ENCODE data around the gene GABRD.
A peak's percentile ranks its signal among the peaks of the same experiment; 100 is the strongest.

Gene GABRD

GRCh38 chr1:2070800-2071530, 51.8 kb downstream of the GABRD start:
- H3K36me3 ChIP-seq (ENCODE audit: insufficient read depth, low read length) = no peaks in the 10 kb centered on the region
- H3K4me1 ChIP-seq (ENCODE audit: control insufficient read depth, insufficient read depth, low read length, unreplicated experiment) = no peaks in the 10 kb centered on the region
- no peak overlapping the region for H3K4me3 ChIP-seq (ENCODE audit: low read depth, low read length)
- no peak overlapping the region for H2AFZ ChIP-seq (ENCODE audit: low read length, unreplicated experiment)
- H3K27ac ChIP-seq (ENCODE audit: low read depth, low read length) = no peak overlapping the region
- peaks cover 42% of the 10 kb centered on the region for H3K27me3 ChIP-seq (ENCODE audit: insufficient read depth, low read length)
- no peaks in the 10 kb centered on the region for H3K79me2 ChIP-seq (ENCODE audit: control insufficient read depth, insufficient read depth, low read length, unreplicated experiment)

DNA sequence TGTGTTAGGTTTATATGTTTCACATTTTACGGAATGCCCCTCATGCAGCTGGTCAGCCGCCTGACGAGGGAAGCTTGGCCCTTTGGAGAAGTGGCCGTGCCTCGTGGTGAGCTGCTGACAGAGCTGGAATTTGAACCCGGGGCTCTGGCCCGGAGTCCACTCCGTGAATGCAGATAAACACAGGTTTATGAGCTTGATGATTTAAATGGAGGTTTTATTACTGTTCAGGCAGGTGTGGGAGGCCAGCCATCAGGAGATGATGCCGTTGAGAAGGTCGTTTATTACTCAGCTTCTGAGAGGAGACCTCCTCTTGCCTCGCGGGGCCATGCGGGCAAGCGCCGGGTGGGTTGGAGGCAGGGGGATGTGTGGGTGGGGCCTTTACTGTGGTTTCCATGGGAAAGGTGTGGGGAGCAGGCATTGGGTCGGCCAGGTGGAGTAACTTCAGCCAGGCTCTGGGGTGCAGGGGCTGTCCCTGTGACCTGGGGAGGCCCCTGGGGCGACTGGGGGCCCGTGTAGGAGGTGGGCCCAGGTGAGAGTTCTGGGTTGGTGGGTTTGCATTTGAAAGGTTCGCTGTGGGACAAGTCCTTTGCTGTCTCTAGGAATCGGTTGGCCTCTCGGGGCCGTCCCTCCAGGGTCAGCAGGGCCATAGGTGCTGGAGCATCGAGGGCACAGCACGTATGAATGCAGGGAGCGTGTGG, 53.1 kb downstream of the GABRD start:
- peaks cover 29% of the 10 kb centered on the region for H3K27me3 ChIP-seq (ENCODE audit: insufficient read depth, low read length)
- H3K79me2 ChIP-seq (ENCODE audit: control insufficient read depth, insufficient read depth, low read length, unreplicated experiment) = no peaks in the 10 kb centered on the region
- no peaks in the 10 kb centered on the region for H3K4me1 ChIP-seq (ENCODE audit: control insufficient read depth, insufficient read depth, low read length, unreplicated experiment)
- no peaks in the 10 kb centered on the region for H3K36me3 ChIP-seq (ENCODE audit: insufficient read depth, low read length)
- no peak overlapping the region for H2AFZ ChIP-seq (ENCODE audit: low read length, unreplicated experiment)
- no peak overlapping the region for H3K27ac ChIP-seq (ENCODE audit: low read depth, low read length)
- no peak overlapping the region for H3K4me3 ChIP-seq (ENCODE audit: low read depth, low read length)

- no peaks in the 10 kb centered on the region for H3K79me2 ChIP-seq (ENCODE audit: control insufficient read depth, insufficient read depth, low read length, unreplicated experiment)
- H3K36me3 ChIP-seq (ENCODE audit: insufficient read depth, low read length) = no peaks in the 10 kb centered on the region
- no peak overlapping the region for H3K4me3 ChIP-seq (ENCODE audit: low read depth, low read length)
- no peak overlapping the region for H3K27ac ChIP-seq (ENCODE audit: low read depth, low read length)
- no peak overlapping the region for H2AFZ ChIP-seq (ENCODE audit: low read length, unreplicated experiment)
- H3K4me1 ChIP-seq (ENCODE audit: control insufficient read depth, insufficient read depth, low read length, unreplicated experiment) = no peaks in the 10 kb centered on the region
- H3K27me3 ChIP-seq (ENCODE audit: insufficient read depth, low read length) = peaks cover 28% of the 10 kb centered on the region
Measured at GRCh38 chr1:2072891-2073290, 53.7 kb downstream of the GABRD start.

GRCh38 chr1:2073382-2074230, 54.5 kb downstream of the GABRD start:
- H3K4me1 ChIP-seq (ENCODE audit: control insufficient read depth, insufficient read depth, low read length, unreplicated experiment) = no peaks in the 10 kb centered on the region
- no peak overlapping the region for H3K27ac ChIP-seq (ENCODE audit: low read depth, low read length)
- peak overlapping the region; percentile 73 for H3K4me3 ChIP-seq (ENCODE audit: low read depth, low read length)
- no peaks in the 10 kb centered on the region for H3K79me2 ChIP-seq (ENCODE audit: control insufficient read depth, insufficient read depth, low read length, unreplicated experiment)
- peak overlapping the region; percentile 85 for H2AFZ ChIP-seq (ENCODE audit: low read length, unreplicated experiment)
- H3K36me3 ChIP-seq (ENCODE audit: insufficient read depth, low read length) = no peaks in the 10 kb centered on the region
- H3K27me3 ChIP-seq (ENCODE audit: insufficient read depth, low read length) = peaks cover 25% of the 10 kb centered on the region

- H3K4me1 ChIP-seq (ENCODE audit: control insufficient read depth, insufficient read depth, low read length, unreplicated experiment) = no peaks in the 10 kb centered on the region
Measured at GRCh38 chr1:2074396-2074795, 55.3 kb downstream of the GABRD start.

DNA sequence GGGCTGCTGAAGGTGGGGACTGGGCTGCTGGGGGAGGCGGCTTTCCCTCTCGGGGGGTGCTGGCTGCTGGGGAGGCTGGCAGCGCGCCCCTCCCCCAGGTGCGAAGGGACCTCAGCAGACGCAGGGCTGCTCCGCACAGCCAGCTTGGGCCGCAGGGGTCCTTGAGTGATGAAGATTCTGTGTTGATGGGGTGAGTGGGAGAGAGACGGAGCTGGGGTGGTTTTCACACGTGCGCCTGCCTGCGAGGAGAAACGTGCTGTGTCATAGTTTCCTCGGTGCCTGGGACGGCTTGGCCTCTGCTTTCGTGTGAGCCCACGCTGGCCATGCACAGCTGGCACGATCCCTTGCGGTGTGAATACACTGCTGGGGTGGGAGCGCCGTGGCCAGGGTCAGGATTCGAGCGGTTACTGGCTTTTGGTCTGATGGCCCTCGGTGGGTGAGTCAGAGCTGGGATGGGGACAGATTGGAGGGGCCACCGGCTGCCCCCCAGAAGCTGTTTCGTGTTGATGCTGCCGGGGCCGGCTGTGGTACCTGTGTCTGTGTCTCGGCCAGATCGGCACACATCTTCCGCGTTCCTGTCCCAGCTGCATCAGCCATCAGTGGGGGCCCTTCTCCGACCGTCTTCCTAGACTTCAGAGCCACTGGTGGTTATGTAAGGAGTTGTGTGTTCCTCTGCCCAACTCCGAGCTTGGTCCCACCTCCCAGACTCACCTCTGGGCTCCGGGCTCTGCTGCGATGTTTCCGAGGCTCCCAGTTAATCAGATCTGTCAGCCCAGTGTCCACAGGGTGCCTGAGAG, 56.0 kb downstream of the GABRD start:
- Histone ChIP-seq H3K27me3 (ENCODE audit: insufficient read depth, low read length) (peaks cover 24% of the 10 kb centered on the region), H3K27ac (ENCODE audit: low read depth, low read length) (no peak overlapping the region), H3K4me3 (ENCODE audit: low read depth, low read length) (no peak overlapping the region), H3K4me1 (ENCODE audit: control insufficient read depth, insufficient read depth, low read length, unreplicated experiment) (no peaks in the 10 kb centered on the region), H2AFZ (ENCODE audit: low read length, unreplicated experiment) (no peak overlapping the region), H3K79me2 (ENCODE audit: control insufficient read depth, insufficient read depth, low read length, unreplicated experiment) (no peaks in the 10 kb centered on the region), H3K36me3 (ENCODE audit: insufficient read depth, low read length) (no peaks in the 10 kb centered on the region)

More at GRCh38 chr1:2074396-2074795, 55.3 kb downstream of the GABRD start:
- peak overlapping the region; percentile 73; the same call in 1 of the 2 replicates for H3K4me3 ChIP-seq (ENCODE audit: low read depth, low read length)
- no peak overlapping the region for H3K27ac ChIP-seq (ENCODE audit: low read depth, low read length)
- H2AFZ ChIP-seq (ENCODE audit: low read length, unreplicated experiment) = no peak overlapping the region
- H3K27me3 ChIP-seq (ENCODE audit: insufficient read depth, low read length) = peaks cover 24% of the 10 kb centered on the region
- no peaks in the 10 kb centered on the region for H3K36me3 ChIP-seq (ENCODE audit: insufficient read depth, low read length)
- no peaks in the 10 kb centered on the region for H3K79me2 ChIP-seq (ENCODE audit: control insufficient read depth, insufficient read depth, low read length, unreplicated experiment)

- Histone ChIP-seq H3K4me3 (ENCODE audit: low read depth, low read length) (no peak overlapping the region), H3K36me3 (ENCODE audit: insufficient read depth, low read length) (no peaks in the 10 kb centered on the region), H3K27me3 (ENCODE audit: insufficient read depth, low read length) (peaks cover 17% of the 10 kb centered on the region), H3K79me2 (ENCODE audit: control insufficient read depth, insufficient read depth, low read length, unreplicated experiment) (no peaks in the 10 kb centered on the region), H3K27ac (ENCODE audit: low read depth, low read length) (no peak overlapping the region), H3K4me1 (ENCODE audit: control insufficient read depth, insufficient read depth, low read length, unreplicated experiment) (no peaks in the 10 kb centered on the region), H2AFZ (ENCODE audit: low read length, unreplicated experiment) (no peak overlapping the region)
Measured at GRCh38 chr1:2076826-2077225, 57.7 kb downstream of the GABRD start.

DNA sequence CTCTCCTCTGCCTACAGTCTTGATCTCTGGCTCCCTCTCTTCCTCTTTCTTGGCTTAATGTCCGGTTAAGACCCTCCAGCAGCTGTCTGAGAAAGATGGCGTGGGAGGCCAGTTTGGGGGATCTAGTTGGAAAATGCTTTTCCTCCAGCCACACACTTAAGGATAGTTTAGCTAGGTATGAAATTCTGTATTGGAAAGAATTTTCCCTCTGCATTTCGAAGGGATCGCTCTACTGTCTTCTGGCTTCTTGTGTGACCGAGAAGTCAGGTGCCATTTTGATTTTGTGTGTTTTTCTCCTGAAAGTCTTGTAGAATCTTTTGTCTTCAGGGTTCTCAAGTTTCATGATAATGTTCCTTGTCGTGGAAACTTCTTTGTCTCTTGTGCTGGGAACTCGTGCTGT, 59.0 kb downstream of the GABRD start:
- H3K27me3 ChIP-seq (ENCODE audit: insufficient read depth, low read length) = peaks cover 14% of the 10 kb centered on the region; the same call in 1 of the 2 replicates
- H3K79me2 ChIP-seq (ENCODE audit: control insufficient read depth, insufficient read depth, low read length, unreplicated experiment) = no peaks in the 10 kb centered on the region
- no peaks in the 10 kb centered on the region for H3K36me3 ChIP-seq (ENCODE audit: insufficient read depth, low read length)
- no peak overlapping the region for H2AFZ ChIP-seq (ENCODE audit: low read length, unreplicated experiment)
- no peaks in the 10 kb centered on the region for H3K4me1 ChIP-seq (ENCODE audit: control insufficient read depth, insufficient read depth, low read length, unreplicated experiment)
- H3K27ac ChIP-seq (ENCODE audit: low read depth, low read length) = no peak overlapping the region
- H3K4me3 ChIP-seq (ENCODE audit: low read depth, low read length) = no peak overlapping the region

GRCh38 chr1:2079396-2080085, 60.4 kb downstream of the GABRD start:
- H3K27ac ChIP-seq (ENCODE audit: low read depth, low read length) = no peak overlapping the region
- H3K79me2 ChIP-seq (ENCODE audit: control insufficient read depth, insufficient read depth, low read length, unreplicated experiment) = no peaks in the 10 kb centered on the region
- H3K36me3 ChIP-seq (ENCODE audit: insufficient read depth, low read length) = no peaks in the 10 kb centered on the region
- H2AFZ ChIP-seq (ENCODE audit: low read length, unreplicated experiment) = no peak overlapping the region
- H3K4me3 ChIP-seq (ENCODE audit: low read depth, low read length) = no peak overlapping the region
- peaks cover 8% of the 10 kb centered on the region; the same call in 1 of the 2 replicates for H3K27me3 ChIP-seq (ENCODE audit: insufficient read depth, low read length)
- H3K4me1 ChIP-seq (ENCODE audit: control insufficient read depth, insufficient read depth, low read length, unreplicated experiment) = no peaks in the 10 kb centered on the region

Measured in ACC112 (cell line).